ENCODE measurements around the gene RAX2. TPM values are rescaled to one million over a fixed set of nuclear protein-coding genes. Genes with fewer than 3 reads are reported as not detected.

RAX2 gene
- polyA plus RNA-seq, 1 donor from 2014 or later: not detected

DNA sequence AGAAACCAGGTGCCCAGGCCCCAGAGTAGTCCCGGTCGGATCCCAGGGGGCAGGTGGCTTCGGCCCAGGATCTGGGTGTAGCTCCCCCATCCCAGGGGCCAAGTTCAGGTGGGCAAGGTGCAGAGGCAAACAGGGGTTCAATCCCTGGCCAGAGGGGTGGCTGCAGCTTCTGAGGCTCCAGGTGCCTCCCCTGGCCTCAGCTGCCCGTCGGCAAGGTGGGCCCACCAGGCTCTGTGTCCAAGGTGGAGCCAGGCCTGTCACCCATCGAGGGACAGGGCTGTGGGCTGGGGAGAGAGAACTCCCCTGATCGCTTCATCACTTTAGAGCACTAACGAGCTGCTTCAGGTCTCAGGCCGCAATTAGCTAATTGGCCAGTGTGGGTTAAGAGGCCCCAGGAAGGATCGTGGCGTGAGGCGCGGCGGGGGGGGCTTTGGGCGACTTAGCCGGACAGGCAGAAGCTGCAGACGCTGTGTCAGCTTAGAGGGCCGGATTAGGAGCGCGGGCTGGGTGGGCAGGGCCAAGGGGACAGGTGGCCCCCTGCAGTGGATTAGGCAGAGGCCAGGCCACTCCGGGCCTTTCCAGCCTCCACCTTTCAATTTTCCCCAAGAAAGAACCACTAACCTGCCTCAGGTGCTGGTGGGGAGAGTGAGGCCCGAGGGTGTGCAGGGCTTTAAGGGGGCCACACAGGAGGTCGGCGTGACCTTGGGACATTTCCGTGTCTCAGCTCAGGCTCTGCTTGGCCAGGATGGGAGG, 2.8 kb upstream of the RAX2 start:
- TF ChIP-seq SMC3 (conservative IDR thresholded peaks at IDR 0.05; ENCODE audit: poor library complexity) (no peak), EZH2 (IDR thresholded peaks at IDR 0.05; ENCODE audit: borderline replicate concordance, insufficient read depth, low read length, poor library complexity, severe bottlenecking) (no peak), POLR2AphosphoS5 (IDR thresholded peaks at IDR 0.05) (no peak), RAD21 (conservative IDR thresholded peaks at IDR 0.05) (no peak), MXI1 (conservative IDR thresholded peaks at IDR 0.05; ENCODE audit: poor library complexity, severe bottlenecking) (no peak), TAF1 (IDR thresholded peaks at IDR 0.05; ENCODE audit: low read depth) (no peak), CTCF (IDR thresholded peaks at IDR 0.05; ENCODE audit: poor library complexity, severe bottlenecking) (no peak), EP300 (conservative IDR thresholded peaks at IDR 0.05; ENCODE audit: poor library complexity, severe bottlenecking) (no peak)
- TF ChIP-seq, protein P1, sequence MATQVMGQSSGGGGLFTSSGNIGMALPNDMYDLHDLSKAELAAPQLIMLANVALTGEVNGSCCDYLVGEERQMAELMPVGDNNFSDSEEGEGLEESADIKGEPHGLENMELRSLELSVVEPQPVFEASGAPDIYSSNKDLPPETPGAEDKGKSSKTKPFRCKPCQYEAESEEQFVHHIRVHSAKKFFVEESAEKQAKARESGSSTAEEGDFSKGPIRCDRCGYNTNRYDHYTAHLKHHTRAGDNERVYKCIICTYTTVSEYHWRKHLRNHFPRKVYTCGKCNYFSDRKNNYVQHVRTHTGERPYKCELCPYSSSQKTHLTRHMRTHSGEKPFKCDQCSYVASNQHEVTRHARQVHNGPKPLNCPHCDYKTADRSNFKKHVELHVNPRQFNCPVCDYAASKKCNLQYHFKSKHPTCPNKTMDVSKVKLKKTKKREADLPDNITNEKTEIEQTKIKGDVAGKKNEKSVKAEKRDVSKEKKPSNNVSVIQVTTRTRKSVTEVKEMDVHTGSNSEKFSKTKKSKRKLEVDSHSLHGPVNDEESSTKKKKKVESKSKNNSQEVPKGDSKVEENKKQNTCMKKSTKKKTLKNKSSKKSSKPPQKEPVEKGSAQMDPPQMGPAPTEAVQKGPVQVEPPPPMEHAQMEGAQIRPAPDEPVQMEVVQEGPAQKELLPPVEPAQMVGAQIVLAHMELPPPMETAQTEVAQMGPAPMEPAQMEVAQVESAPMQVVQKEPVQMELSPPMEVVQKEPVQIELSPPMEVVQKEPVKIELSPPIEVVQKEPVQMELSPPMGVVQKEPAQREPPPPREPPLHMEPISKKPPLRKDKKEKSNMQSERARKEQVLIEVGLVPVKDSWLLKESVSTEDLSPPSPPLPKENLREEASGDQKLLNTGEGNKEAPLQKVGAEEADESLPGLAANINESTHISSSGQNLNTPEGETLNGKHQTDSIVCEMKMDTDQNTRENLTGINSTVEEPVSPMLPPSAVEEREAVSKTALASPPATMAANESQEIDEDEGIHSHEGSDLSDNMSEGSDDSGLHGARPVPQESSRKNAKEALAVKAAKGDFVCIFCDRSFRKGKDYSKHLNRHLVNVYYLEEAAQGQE (IDR thresholded peaks at IDR 0.05; ENCODE audit: borderline replicate concordance): no peak
- no peaks in the 10 kb centered on the region for H3K79me2 ChIP-seq (replicated peaks; ENCODE audit: insufficient read depth, low read length)
- no peak overlapping the region for H3K9ac ChIP-seq (ENCODE audit: low read length)
- H3K4me2 ChIP-seq (ENCODE audit: low read length): no peak overlapping the region
- no peaks in the 10 kb centered on the region for H3K9me2 ChIP-seq (ENCODE audit: insufficient read depth, low read length)
- no peaks in the 10 kb centered on the region for H3K36me3 ChIP-seq (ENCODE audit: insufficient read depth, low read length)
- H3F3A ChIP-seq (ENCODE audit: insufficient read depth, low read length, poor library complexity, severe bottlenecking): no peaks in the 10 kb centered on the region
- H4K20me1 ChIP-seq (ENCODE audit: insufficient read depth): no peaks in the 10 kb centered on the region
- no peak overlapping the region for H2AFZ ChIP-seq (ENCODE audit: low read depth, low read length)
- no peak overlapping the region for H3K4me3 ChIP-seq (ENCODE audit: low read length)
- H3K27ac ChIP-seq (ENCODE audit: low read length): no peak overlapping the region
- no peaks in the 10 kb centered on the region for H3K27me3 ChIP-seq (ENCODE audit: insufficient read depth, low read depth, low read length)
- no peaks in the 10 kb centered on the region for H3K9me3 ChIP-seq (ENCODE audit: low read length)

- no peaks in the 10 kb centered on the region for H3K9me3 ChIP-seq (ENCODE audit: low read length)
- H3K9ac ChIP-seq (ENCODE audit: low read length): no peak overlapping the region
- no peaks in the 10 kb centered on the region for H3K9me2 ChIP-seq (ENCODE audit: insufficient read depth, low read length)
Observed at GRCh38 chr19:3773814-3774515, 1.9 kb upstream of the RAX2 start.

More at GRCh38 chr19:3773814-3774515, 1.9 kb upstream of the RAX2 start:
- TF ChIP-seq EZH2 (IDR thresholded peaks at IDR 0.05; ENCODE audit: borderline replicate concordance, insufficient read depth, low read length, poor library complexity, severe bottlenecking) (no peak), POLR2AphosphoS5 (IDR thresholded peaks at IDR 0.05) (no peak), MXI1 (conservative IDR thresholded peaks at IDR 0.05; ENCODE audit: poor library complexity, severe bottlenecking) (no peak), TAF1 (IDR thresholded peaks at IDR 0.05; ENCODE audit: low read depth) (no peak)
- TF ChIP-seq, protein P1 (IDR thresholded peaks at IDR 0.05; ENCODE audit: borderline replicate concordance): no peak
- no peaks in the 10 kb centered on the region for H3F3A ChIP-seq (ENCODE audit: insufficient read depth, low read length, poor library complexity, severe bottlenecking)
- no peak overlapping the region for H3K4me3 ChIP-seq (ENCODE audit: low read length)
- no peak overlapping the region for H3K27ac ChIP-seq (ENCODE audit: low read length)
- H3K27me3 ChIP-seq (ENCODE audit: insufficient read depth, low read depth, low read length): no peaks in the 10 kb centered on the region
- no peak overlapping the region for H2AFZ ChIP-seq (ENCODE audit: low read depth, low read length)
- H3K36me3 ChIP-seq (ENCODE audit: insufficient read depth, low read length): no peaks in the 10 kb centered on the region
- no peaks in the 10 kb centered on the region for H3K79me2 ChIP-seq (replicated peaks; ENCODE audit: insufficient read depth, low read length)
- no peaks in the 10 kb centered on the region for H4K20me1 ChIP-seq (ENCODE audit: insufficient read depth)
- no peak overlapping the region for H3K4me2 ChIP-seq (ENCODE audit: low read length)
